Loucy (cell line): ENCODE results near the gene FBH1.
"Not testable (repeated sequence)": the region's sequence is repeated elsewhere in the genome, so short reads cannot be mapped to it uniquely, and the experiment has no call there.

Experiments
- H2AFZ ChIP-seq: fragments of 200-600 bp; sonication (generic); 2 replicates; pipeline ENCODE4 v1.6.0; 2016; ENCODE audit warnings: antibody characterized with exemption, mild to moderate bottlenecking, low read length, moderate library complexity
- H3F3A ChIP-seq: fragments of 200-600 bp; 2 replicates; pipeline ENCODE4 v1.6.0; 2016; ENCODE audit warnings: antibody characterized with exemption, low read depth, mild to moderate bottlenecking
- H3K27me3 ChIP-seq: fragments of 200-600 bp; sonication (generic); 2 replicates; pipeline ENCODE4 v1.6.1; 2014; ENCODE audit warnings: low read length, mild to moderate bottlenecking; ENCODE audit not compliant: insufficient read depth, poor library complexity, severe bottlenecking
- H3K36me3 ChIP-seq: fragments of 200-600 bp; sonication (generic); 2 replicates; pipeline ENCODE4 v1.6.1; 2016; ENCODE audit warnings: low read length; ENCODE audit not compliant: insufficient read depth
- H3K4me1 ChIP-seq: fragments of 200-600 bp; sonication (generic); 2 replicates; pipeline ENCODE4 v1.5.1; 2014; ENCODE audit warnings: low read length, mild to moderate bottlenecking; ENCODE audit not compliant: insufficient read depth, poor library complexity, severe bottlenecking
- H3K4me2 ChIP-seq: fragments of 200-600 bp; sonication (generic); 2 replicates; pipeline ENCODE4 v1.6.0; 2014; ENCODE audit warnings: antibody characterized with exemption, low read length, low read depth, mild to moderate bottlenecking; ENCODE audit not compliant: poor library complexity, severe bottlenecking
- H3K4me3 ChIP-seq: fragments of 200-600 bp; sonication (generic); 2 replicates; pipeline ENCODE4 v1.5.1; 2014; ENCODE audit warnings: low read length, mild to moderate bottlenecking, mixed read lengths; ENCODE audit not compliant: poor library complexity, severe bottlenecking
- H3K79me2 ChIP-seq: fragments of 200-600 bp; sonication (generic); 2 replicates; pipeline ENCODE4 v1.6.1; 2014; ENCODE audit warnings: low read length; ENCODE audit not compliant: insufficient read depth
- H3K9ac ChIP-seq: fragments of 200-600 bp; sonication (generic); 2 replicates; pipeline ENCODE4 v1.6.0; 2014; ENCODE audit warnings: mild to moderate bottlenecking, low read depth, low read length, moderate library complexity; ENCODE audit not compliant: poor library complexity, severe bottlenecking
- H3K9me2 ChIP-seq: fragments of 200-600 bp; sonication (generic); replicated peaks from 2 replicates; pipeline ENCODE4 v1.6.1; 2016; ENCODE audit warnings: low read depth, low read length, mixed read lengths
- H3K9me3 ChIP-seq: fragments of 200-600 bp; sonication (generic); 2 replicates; pipeline ENCODE4 v1.6.1; 2014; ENCODE audit warnings: mild to moderate bottlenecking, antibody characterized with exemption, low read length, low read depth; ENCODE audit not compliant: insufficient read depth
- H4K20me1 ChIP-seq: fragments of 200-600 bp; sonication (generic); 2 replicates; pipeline ENCODE4 v1.6.0; 2014; ENCODE audit warnings: antibody characterized with exemption, low read length, mild to moderate bottlenecking; ENCODE audit not compliant: insufficient read depth, poor library complexity, severe bottlenecking
- EZH2phosphoT487 ChIP-seq: fragments of 200-600 bp; IDR thresholded peaks from 2 replicates; pipeline ENCODE4 v1.6.1; 2018; ENCODE audit warnings: antibody characterized with exemption, mild to moderate bottlenecking, moderate library complexity, borderline replicate concordance
- TF ChIP-seq, protein P1 (sequence below): fragments of 200-600 bp; sonication (generic); conservative IDR thresholded peaks from 2 replicates; pipeline ENCODE4 v1.5.1; 2014; ENCODE audit warnings: mild to moderate bottlenecking, antibody characterized with exemption, low read length

FBH1 gene

DNA sequence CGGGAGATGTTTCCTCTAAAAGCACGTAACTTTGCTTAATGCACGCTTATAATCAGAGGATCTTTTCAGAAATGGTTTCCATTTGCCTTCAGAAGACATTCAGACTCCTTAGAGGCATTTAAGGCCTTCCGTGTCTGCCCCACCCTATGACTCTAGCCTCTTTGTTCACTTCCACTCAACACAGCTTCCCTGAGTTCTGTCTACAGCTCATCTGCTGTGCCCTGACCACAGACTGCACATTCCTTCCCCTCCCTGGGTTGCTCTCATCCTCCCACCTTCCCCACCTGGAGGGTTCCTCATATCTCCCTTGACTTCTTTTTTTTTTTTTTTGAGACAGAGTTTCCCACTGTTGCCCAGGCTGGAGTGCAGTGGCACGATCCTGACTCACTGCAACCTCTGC lies 16.6 kb downstream of the FBH1 start:
- H3K9me2 ChIP-seq = no peaks in the 10 kb centered on the region
- H3K36me3 ChIP-seq = peaks cover 34% of the 10 kb centered on the region; the same call in 1 of the 2 replicates
- no peaks in the 10 kb centered on the region for H4K20me1 ChIP-seq
- H3K27me3 ChIP-seq = no peaks in the 10 kb centered on the region
- no peak for TF ChIP-seq EZH2phosphoT487
- TF ChIP-seq, protein P1, sequence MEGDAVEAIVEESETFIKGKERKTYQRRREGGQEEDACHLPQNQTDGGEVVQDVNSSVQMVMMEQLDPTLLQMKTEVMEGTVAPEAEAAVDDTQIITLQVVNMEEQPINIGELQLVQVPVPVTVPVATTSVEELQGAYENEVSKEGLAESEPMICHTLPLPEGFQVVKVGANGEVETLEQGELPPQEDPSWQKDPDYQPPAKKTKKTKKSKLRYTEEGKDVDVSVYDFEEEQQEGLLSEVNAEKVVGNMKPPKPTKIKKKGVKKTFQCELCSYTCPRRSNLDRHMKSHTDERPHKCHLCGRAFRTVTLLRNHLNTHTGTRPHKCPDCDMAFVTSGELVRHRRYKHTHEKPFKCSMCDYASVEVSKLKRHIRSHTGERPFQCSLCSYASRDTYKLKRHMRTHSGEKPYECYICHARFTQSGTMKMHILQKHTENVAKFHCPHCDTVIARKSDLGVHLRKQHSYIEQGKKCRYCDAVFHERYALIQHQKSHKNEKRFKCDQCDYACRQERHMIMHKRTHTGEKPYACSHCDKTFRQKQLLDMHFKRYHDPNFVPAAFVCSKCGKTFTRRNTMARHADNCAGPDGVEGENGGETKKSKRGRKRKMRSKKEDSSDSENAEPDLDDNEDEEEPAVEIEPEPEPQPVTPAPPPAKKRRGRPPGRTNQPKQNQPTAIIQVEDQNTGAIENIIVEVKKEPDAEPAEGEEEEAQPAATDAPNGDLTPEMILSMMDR = no peak
- no peaks in the 10 kb centered on the region for H3F3A ChIP-seq
- H3K4me3 ChIP-seq = no peak overlapping the region
- no peaks in the 10 kb centered on the region for H3K9me3 ChIP-seq
- no peak overlapping the region for H2AFZ ChIP-seq
- peaks cover 3% of the 10 kb centered on the region; the same call in 1 of the 2 replicates for H3K79me2 ChIP-seq
- no peaks in the 10 kb centered on the region for H3K4me1 ChIP-seq
- H3K4me2 ChIP-seq = no peak overlapping the region
- H3K9ac ChIP-seq = no peak overlapping the region

- H3K4me2 ChIP-seq, H3K9ac ChIP-seq, H4K20me1 ChIP-seq, H3K27me3 ChIP-seq, H2AFZ ChIP-seq, H3K9me3 ChIP-seq, H3K4me1 ChIP-seq, H3K9me2 ChIP-seq, H3F3A ChIP-seq, H3K79me2 ChIP-seq, H3K4me3 ChIP-seq: not testable (repeated sequence)
- peaks cover 49% of the 10 kb centered on the region; the same call in 1 of the 2 replicates for H3K36me3 ChIP-seq
Measured at GRCh38 chr10:5908676-5909075, 18.6 kb downstream of the FBH1 start.

DNA sequence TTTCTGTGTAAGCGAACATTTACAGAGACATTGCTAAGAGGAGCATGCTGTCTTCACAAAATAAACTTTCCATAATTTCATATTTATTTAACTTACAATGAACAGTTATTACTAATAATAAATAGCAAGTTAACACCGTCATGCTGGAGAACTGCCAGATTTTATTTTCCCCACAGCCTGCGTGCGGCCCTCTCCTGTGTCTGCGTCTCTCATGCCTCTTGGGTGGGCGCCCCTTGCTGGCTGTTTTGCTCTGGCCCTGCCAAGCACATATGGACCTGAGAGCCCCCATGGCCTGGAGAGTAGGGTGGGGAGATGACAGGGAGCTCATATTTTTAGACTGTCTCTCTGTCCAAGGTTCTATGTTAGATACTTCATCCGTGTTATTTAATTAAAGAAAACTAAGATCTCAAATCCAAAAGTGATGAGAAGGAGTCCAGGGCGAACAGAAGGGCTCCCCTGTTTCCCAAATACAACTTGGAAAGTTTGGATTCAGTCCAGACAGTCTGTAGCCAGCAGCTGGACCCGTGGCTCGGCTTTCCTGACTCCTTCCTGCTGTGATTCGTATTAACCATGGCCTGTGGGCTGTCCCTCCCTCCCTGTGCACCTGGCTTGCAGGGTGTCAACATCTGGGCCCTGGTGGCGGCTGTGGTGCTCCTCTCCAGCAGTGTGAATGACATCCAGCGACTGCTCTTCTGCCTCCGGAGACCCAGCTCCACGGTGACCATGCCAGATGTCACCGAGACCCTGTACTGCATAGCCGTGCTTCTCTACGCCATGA lies 20.5 kb downstream of the FBH1 start:
- TF ChIP-seq, protein P1 = no peak
- TF ChIP-seq EZH2phosphoT487 = no peak
- Histone ChIP-seq H3K36me3 (peaks cover 64% of the 10 kb centered on the region; the same call in 1 of the 2 replicates), H3K79me2 (no peaks in the 10 kb centered on the region), H4K20me1 (no peaks in the 10 kb centered on the region), H3F3A (no peaks in the 10 kb centered on the region), H3K27me3 (no peaks in the 10 kb centered on the region), H3K9me2 (no peaks in the 10 kb centered on the region), H3K4me2 (no peak overlapping the region), H3K4me3 (no peak overlapping the region), H3K9ac (no peak overlapping the region), H3K4me1 (no peaks in the 10 kb centered on the region), H2AFZ (no peak overlapping the region), H3K9me3 (no peaks in the 10 kb centered on the region)

DNA sequence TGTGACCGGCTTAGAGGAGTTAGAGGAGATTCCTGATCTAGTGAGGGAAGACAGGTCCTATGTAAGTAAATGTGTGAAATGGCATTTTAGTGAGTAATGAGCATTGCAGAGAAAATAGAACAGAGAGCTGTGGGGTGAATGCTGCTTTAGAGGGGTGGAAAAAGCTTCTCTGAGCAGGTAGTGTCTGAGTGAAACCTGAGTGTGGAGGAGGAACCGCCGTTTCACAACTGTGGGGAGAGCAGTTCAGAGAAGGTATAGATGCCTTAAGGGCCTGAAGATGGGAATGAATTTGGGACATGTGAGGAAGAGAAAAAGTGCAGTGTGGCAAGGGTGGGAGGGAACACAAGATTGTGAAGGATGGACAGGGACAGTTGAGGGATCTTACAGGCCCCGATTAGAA lies 21.6 kb downstream of the FBH1 start:
- H3K36me3 ChIP-seq = peaks cover 71% of the 10 kb centered on the region; the same call in 1 of the 2 replicates
- no peak overlapping the region for H3K4me2 ChIP-seq
- H3K79me2 ChIP-seq = no peaks in the 10 kb centered on the region
- H3K4me3 ChIP-seq = no peak overlapping the region
- H3K4me1 ChIP-seq = no peaks in the 10 kb centered on the region
- H2AFZ ChIP-seq = no peak overlapping the region
- no peaks in the 10 kb centered on the region for H3K9me3 ChIP-seq
- TF ChIP-seq EZH2phosphoT487 = no peak
- TF ChIP-seq, protein P1 = no peak
- no peaks in the 10 kb centered on the region for H3K27me3 ChIP-seq
- no peaks in the 10 kb centered on the region for H3K9me2 ChIP-seq
- no peaks in the 10 kb centered on the region for H4K20me1 ChIP-seq
- H3F3A ChIP-seq = no peaks in the 10 kb centered on the region
- H3K9ac ChIP-seq = no peak overlapping the region
